HG03342 (cell line): ENCODE data around the gene CEP41.

ENCODE experiments used
- ATAC-seq: cut with Tn5 transposase; IDR thresholded peaks from one replicate; pipeline ENCODE4 v1.9.1; 2021; ENCODE audit warnings: mild to moderate bottlenecking, moderate library complexity; ENCODE audit not compliant: unreplicated experiment

The CEP41 gene

DNA sequence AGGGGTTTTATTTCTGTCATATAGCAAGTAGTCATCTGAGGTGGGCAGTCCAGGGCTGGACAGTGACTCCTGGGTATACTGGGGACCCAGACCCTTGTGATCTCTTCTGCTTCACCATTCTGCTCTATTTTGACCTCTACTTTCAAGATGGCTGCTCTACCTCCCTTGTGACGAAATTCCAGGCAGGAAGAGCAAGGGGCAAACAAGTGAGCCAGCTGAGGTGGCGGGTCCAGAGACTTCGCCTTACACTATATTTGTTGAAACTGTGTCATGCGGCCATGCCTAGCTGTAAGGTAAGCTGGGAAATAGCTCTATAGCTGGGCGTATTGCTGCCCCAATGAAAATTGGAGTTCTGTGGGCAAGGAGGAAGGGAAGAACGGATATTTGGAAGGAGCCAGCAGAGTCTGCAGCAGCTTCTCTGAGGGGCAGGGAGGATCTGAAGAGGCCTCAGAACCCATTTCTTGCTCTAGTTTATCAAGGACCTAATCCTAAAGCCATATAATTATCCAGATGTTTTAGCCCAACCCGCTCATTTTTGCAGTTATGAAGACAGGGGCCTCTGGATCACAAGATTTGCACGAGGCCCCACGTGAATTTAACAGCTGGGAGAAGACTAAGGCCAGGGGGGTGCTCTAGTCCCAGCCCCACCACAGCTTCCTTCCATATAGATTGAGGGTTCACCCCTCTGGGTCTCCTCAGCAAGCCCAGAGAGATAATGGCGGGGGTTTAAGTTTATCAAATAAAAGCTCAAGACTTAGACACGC lies 68.2 kb downstream of the CEP41 start:
- no peak for ATAC-seq

DNA sequence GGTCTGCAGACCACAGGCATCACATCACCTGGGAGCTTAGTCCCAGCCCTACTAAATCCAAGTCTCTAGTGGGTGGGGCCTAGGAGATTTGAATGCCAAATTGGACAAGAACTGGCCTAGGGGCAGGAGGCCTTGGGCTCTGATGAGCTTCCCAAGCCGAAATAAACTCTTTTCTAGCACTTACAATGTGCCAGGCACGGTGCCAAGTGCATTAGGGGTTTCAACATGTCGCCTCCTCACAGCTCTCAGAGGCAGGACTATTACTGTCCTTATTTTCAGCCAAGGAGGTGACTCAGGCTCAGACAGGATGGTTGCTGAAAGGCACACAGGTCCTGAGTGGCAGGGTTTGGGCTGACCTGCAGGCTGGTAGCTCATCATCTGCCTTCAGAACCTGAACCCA lies 69.8 kb downstream of the CEP41 start:
- ATAC-seq, result no peak

DNA sequence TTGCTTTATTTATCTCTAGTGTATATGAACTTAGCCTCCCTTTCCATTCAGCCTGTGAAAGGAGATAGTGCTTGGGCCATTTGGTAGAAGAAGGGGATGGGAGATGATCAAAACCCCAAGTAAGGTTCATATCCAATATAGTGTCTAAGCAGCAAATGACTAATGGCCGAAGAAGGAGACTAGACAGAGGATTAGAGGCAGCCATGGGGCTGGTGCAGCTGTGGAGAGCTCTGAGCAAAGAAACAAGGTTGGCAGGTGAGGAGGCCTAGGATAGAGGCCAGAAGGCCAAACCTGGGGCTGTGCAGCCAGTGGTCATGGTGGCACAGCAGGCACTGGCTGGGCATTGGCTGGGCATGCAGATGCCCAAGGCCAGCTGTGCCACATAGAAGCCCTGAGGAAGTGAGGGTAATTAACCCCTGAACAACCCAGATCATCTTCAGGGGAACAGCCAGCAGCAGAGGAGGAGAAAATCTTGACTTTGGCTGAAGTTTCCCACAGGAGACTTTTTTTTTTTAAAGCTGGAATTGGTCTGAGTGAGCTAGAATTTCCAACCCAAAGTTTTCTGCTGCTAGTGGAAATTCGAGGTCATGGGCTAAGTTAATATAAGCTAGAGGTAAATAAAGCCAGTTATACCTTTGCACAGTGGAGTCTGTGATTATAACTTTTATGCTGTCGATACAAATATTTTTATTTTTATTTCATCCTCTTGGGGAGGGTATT lies 70.8 kb downstream of the CEP41 start:
- ATAC-seq, result no peak

DNA sequence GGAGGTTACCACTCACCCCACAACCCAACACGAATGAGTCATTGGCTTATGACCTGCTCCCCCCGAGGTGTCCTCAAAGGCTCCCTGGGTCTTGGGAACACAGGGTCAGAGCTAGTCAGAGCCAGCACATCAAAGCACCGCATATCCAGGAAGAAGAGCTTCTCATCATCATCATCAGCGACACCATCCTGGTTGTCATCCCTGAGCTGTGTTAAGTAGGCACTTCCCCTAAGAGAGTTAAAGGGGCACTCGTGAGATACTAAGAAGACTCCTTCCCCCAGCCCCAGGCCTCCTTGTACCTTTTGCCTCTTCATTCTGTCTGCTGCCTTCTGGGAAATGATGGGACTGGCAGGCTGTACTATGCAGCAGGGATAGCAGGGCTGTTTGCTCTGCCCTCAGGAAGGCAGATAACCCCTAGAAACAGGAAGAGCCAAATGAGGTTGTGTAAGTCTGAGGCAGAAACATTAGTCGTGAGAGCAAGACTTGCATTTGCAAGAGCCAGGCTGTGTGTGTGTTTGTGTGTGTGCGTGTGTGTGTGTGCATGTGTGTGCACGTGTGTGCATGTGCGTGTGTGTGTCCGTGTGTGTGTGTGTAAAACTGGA lies 71.6 kb downstream of the CEP41 start:
- no peak for ATAC-seq

DNA sequence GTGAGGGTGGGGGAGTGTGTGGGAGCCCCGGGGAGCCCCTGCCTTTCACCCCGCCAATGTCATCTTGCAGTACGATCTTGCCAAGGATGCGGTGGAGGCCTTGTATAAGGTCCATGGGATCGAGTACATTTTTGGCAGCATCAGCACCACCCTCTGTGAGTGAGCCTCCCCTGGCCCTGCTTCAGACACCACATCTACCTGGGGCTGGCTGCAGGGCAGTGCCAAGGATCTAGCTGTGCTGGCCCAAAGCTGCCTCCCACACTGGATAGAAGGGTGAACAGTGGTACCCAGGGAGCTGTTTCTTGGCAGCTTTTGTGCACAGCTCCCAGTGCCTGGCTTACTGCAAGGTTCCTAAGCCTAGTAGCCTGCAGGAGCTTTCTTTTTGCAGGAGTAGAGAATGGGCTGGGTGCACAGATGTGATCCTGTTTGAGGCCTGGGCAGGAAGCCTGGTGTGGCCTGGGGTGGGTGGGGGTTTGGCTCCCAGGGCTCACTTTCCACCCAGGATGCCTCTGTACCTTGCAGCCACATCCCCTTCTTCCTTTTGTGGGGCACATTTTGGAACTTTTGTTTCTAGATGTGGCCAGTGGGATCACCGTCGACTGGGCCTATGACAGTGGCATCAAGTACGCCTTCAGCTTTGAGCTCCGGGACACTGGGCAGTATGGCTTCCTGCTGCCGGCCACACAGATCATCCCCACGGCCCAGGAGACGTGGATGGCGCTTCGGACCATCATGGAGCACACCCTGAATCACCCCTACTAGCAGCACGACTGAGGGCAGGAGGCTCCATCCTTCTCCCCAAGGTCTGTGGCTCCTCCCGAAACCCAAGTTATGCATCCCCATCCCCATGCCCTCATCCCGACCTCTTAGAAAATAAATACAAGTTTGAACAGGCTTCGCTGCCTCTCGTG lies 72.7 kb downstream of the CEP41 start:
- no peak for ATAC-seq

DNA sequence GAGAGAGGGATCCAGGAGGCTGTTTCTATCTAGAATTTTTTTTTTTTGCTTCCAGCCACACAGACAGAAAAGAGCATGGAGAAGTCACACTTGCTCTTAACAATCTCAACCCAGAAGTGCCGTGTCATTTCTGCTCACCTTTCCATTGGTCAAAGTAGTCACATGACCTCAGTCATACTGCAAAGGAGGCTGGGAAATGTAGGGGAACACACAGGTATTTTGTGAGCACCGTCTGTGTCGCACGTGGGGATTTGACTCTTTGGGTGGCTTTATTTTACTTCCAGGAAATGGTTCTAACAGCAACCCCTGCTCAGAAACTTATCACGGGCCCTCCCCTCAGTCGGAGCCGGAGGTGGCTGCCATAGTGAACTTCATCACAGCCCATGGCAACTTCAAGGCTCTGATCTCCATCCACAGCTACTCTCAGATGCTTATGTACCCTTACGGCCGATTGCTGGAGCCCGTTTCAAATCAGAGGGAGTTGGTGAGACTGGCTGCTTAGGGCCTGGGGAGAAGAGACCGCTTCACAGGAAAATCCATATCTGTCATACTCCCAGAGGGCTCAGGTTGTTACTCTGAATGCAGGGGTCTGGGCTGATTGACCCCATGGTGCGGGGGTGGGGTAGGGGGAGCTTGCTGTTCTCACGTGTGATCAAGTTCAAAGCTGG lies 73.6 kb downstream of the CEP41 start:
- ATAC-seq, result no peak

DNA sequence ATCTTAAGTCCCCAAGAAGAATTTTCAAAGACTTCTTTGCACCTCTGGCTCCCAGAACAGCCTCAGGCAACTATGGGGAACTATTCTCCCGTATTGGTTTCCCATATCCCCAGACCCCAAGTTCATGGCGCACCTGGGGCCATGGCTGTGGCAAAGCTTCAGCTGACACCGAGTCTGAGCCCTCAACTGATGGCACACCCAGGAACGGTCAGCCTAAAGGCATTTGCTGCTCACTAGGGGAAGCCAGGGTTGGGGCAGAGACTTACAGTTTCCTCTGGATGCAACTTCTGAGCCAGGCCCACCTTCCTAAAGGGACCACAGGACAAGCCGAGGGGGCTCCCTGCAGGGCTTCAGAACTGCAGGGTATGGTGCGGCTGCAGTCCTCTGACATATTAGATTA lies 74.3 kb downstream of the CEP41 start:
- ATAC-seq, result no peak

DNA sequence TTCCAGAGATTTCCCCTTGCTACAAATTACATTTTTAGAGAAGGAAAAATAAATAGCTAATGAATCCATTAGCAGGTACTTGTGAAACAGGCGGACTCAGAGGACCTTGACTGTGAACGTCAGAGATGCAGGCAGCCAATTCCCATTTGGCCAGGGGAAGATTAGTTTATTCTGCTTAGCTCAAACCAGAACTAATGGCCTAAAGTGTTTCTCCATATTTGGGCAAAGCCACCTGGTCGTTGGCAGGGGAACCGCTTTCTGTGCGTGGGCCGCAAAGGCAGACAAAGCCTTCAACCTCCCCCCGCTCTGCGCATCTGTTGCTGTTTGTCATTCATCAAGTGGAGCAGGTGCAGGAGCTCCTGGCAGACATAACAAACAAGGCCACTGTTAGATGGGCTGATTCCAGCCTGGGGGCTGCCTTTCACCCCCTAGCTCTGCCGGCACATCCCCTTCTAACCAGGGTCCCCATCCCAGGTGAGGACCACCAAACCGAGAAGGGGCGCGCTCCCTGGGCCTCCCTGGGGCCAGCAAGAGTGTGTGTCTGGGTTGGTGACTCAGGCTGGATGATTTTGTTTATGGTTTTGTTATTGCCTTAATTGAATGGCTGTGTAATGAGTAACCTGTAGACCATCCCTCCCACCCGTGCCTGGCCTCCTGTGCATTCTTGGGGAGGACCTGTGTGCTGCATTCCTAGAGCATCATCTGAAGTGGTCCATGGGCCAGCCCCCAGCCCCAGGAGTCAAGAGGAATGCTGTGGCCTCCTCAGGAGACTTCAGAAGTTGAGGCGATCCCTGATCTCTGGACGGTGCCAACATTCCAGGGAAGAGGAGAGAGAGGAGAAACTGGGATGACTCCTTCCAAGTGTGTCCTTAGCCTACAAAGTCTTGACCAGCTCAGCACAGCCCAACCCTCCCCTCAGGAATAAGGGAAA lies 75.0 kb downstream of the CEP41 start:
- peak; percentile 78 for ATAC-seq

DNA sequence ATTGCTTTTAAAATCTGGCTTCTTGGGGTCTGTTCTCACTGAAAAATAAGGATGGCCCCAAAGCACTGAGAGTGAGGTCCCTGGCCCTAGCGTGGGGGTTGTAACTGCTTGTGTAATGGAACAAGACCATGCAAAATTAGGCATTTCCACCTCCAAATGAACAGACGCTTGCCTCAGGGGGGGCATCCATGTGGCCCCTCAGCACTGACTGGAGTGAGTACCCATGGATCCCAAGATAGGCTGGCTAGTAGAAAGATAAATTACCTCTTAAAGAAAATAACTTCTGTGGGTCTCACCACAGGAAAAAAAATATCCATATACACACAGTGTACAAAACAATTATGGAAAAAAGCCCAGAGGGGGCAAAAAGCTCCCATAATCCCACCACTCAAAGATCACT lies 75.7 kb downstream of the CEP41 start:
- ATAC-seq, result no peak

DNA sequence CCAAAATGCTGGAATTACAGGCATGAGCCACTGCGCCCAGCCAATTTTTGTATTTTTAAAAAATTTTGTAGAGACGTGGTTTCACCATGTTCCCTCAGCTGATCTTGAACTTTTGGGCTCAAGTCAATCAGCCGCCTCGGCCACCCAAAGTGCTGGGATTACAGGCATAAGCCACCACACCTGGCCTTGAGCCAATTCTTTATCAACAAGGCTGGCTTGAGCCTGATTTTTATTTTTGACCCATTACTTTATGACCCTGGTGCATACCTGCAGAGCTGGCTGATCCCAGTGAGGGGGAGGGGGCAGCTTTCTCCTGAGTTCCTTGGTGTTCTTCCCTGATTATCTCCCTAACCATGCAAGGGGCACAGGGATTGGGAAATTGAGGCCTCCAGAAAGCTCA lies 76.4 kb downstream of the CEP41 start:
- ATAC-seq, result no peak

DNA sequence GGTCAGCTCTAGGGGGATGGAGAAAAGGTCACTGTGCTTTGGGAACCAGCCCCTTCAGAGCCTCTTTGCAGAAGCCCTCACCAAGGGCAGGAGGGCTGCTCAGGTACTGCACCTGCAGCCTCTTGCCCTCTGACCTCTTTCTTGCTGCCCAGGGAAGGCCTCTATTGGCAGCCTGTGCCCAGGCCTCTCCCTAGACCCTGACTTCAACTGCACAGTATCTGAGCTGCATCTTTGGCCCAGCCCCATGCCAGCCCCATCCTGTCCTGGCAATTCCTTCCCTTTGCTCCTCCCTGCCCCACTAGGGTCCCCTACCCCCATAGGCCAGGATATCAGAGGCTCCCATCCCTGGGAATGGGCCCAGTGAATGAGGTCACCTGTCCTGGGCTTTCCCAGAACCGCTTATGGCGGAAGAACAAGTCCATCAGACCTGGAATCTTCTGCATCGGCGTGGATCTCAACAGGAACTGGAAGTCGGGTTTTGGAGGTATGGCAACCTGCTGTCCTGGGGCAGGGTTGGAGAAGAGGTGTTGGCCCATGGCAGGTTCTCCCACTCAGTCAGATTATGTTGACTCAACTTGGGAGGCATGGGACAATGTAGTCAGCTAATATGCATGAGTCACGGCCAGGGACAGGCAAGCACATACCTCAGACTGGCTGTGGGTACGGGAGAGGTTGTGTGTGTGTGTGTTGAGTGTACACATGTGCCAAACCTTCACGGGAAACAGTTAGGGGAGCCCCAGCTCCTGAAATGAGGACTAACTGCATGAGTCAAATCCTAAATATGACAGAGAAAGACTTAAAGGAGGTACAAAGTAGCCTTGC lies 77.6 kb downstream of the CEP41 start:
- ATAC-seq, result no peak

DNA sequence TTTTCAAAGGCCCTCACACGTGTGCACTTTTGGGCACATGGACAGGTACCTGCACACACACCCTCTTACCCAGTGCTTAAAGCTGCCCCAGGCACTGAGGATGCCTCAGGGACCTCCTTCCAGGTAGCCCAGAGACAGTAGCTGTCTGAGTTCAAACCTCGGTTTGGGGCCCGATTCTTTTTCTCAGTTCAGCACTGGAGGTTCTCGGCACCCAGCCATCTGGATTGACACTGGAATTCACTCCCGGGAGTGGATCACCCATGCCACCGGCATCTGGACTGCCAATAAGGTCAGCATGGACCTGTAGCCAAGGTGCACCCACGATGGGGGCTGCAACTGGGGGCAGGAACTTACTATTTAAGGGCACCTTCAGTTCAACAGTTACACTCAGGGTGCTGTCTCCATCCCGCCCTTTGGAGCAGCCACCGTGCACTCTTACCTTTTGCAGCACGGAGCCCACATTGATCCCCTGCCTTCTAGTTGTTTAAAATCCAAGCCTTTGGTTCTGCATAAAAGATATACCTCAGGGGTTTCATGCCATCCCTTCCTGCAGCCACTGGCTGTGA lies 78.5 kb downstream of the CEP41 start:
- no peak for ATAC-seq

DNA sequence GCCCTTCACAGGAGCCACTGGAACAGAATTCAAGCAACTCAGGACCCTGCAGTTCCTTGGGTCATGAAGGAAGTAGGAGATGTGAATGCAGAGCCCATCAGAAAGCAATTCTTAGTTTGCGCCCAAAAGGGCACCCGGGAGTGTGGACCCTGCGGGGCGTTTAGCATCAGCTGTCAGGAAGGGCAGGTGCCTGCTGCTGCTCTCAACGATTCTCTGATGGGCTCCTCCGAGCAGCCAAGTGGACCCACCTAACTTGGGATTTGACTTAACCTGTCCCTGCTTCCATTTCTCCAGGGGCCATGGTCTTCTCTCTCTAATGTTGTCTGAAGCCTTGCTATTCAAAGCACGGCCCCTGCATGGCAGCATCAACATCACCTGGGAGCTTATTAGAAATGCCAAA lies 79.1 kb downstream of the CEP41 start:
- no peak for ATAC-seq

DNA sequence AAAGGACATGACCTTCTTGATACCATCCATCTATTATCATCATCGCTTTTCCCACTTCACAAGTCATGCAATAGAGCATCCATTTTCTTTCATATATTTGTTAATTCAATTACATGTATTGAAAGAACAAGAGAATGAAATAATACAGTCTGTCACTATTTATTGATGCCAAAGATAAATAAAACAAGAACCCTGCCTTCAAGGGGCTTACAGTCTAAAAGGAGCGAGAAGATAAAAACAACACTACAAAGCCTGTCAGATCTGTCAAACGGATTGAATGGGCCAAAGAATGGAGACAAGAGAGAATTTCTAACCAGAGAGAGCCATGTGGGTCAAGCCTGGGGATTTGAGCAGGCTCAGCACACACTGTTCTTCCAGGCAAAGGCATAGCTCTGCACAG lies 80.3 kb downstream of the CEP41 start:
- ATAC-seq, result no peak

DNA sequence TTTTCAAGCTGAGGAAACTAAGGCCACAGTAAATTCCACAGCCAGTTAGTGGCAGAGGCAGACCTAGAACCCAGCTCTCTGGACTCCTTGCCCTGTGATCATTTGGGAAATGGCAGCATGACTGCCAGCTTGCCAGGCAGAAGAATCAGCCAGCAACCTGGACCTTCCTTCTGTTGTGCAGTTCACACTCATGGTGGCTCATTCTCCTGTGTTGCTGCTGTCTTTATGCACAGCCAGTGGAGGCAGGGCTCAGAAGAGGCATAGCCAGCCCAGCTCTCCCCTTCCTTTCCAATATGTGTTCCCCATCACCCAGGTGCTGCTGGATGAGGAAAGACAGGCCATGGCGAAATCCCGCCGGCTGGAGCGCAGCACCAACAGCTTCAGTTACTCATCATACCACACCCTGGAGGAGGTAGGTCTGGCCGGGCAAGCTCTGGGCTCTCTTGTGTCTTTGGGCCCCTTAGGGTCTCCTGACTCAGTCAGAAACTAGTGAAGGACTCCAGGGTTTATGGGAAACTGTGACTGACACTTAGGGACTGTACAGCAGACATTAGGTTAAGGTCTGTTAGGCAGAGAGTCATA lies 81.4 kb downstream of the CEP41 start:
- no peak for ATAC-seq

DNA sequence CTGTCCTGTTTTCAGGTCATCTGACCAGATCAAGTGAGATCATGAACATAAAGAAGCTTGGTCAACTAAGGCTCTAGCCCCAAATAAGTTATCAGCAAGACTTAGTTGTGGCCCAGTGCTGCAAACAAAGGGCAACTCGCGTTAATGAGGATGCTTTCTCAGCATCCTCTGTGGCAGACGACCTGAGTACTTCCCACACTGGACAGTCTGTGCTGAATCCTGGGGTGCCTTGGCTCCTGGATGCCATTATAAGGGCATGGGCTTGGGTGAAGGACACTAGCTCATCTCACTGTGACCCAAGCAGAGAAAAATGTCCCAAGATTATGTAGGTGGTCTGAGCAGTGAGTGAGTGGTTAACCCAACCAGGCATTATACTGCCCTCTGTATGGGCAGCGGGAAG lies 82.3 kb downstream of the CEP41 start:
- ATAC-seq, result no peak

DNA sequence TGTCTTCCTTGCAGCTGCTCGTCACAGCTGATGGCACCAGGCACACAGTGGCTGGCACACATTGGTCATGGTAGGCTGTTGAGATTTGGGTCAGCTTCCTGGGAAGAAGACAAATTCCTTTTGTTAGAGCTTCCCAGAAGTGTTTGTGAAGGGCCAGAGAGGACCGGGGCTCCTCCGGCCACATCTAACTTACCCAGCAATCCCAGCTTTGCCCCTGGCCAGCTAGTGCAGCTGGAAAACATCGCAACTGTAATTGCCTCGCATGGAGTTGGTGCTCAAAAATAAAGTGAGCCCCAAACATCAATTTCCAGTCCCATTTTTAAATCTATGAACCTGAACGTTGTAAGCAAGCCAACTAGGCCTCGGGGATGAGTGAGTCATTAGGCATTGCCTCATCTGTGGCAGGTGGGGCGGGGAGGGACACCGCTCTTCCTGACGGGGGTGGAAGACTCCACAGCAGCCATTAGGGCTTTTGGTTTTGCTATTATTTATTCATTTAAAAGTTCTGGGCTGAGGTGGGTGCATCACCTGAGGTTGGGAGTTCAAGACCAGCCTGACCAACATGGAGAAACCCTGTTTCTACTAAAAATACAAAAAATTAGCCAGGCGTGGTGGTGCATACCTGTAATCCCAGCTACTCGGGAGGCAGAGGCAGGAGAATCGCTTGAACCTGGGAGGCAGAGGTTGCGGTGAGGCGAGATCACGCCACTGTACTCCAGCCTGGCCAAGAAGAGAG lies 83.8 kb downstream of the CEP41 start:
- ATAC-seq, result no peak
